Sciatic nerve (tissue), 2 donors: ENCODE results near the gene CDH26. TPM values are rescaled to one million over a fixed set of nuclear protein-coding genes. Genes with fewer than 3 reads are reported as not detected.
"Not testable (repeated sequence)": the region's sequence is repeated elsewhere in the genome, so short reads cannot be mapped to it uniquely, and the experiment has no call there.

ENCODE experiments used
- ATAC-seq: fragments of 200-7000 bp; cut with Tn5 transposase; one replicate; pipeline ENCODE4 v1.9.1; 2020; ENCODE audit warnings: mild to moderate bottlenecking, moderate library complexity
- DNase-seq: peaks from one replicate; pipeline ENCODE4 v3.0.0-alpha.2; 2020; ENCODE audit warnings: low spot score
- intact Hi-C: fragments of 100-400 bp; cut with DNase I; formaldehyde crosslinking; loops from one replicate; pipeline ENCODE4 v1.14.2; 2022
- total RNA-seq: library from RNA; stranded (reverse); fragmentation: NEBNext Ultra II Directional; extraction: Animal tissue kit (Norgen Biotek cat#: 25700); gene quantifications from one replicate; pipeline ENCODE4 v1.2.1, GENCODE V29; 2021
- donor health status: DM: no; HTN: no; CAD: no.
- donor health status: DM: no; HTN: no; CAD: no.

The CDH26 gene
- total RNA-seq, 1 donor from 2014 or later: 3.6 TPM

- intact Hi-C loops: no loop called here
- DNase-seq: no peak
- ATAC-seq: peak; percentile 34
Measured at GRCh38 chr20:59939879-59940128, 18.4 kb upstream of the CDH26 start.

GRCh38 chr20:59940129-59940955 lies 17.9 kb upstream of the CDH26 start, which contains the start of the genes FAM217B and PPP1R3D:
TSS of gene FAM217B (plus strand) at chr20:59940389. CDS start at chr20:59943944, 3,555 bp downstream.
TSS of gene PPP1R3D (minus strand) at chr20:59940305. CDS start at chr20:59939931, 374 bp downstream.
- intact Hi-C loops: no loop called here
- peak; percentile 99 for DNase-seq
- peak; percentile 96 for ATAC-seq

GRCh38 chr20:59940956-59941294 lies 17.3 kb upstream of the CDH26 start:
- no peak for ATAC-seq
- DNase-seq: no peak
- intact Hi-C loops: no loop called here

- intact Hi-C loops: no loop called here
- no peak for ATAC-seq
Measured at GRCh38 chr20:59942245-59942644, 16.0 kb upstream of the CDH26 start.

GRCh38 chr20:59944726-59945125 lies 13.5 kb upstream of the CDH26 start:
- intact Hi-C loops: no loop called here
- ATAC-seq (no peak), DNase-seq (no peak)

More at GRCh38 chr20:59942245-59942644, 16.0 kb upstream of the CDH26 start:
- DNase-seq: no peak

GRCh38 chr20:59945175-59945574 lies 13.0 kb upstream of the CDH26 start:
- intact Hi-C loops: no loop called here
- ATAC-seq: no peak
- no peak for DNase-seq

- intact Hi-C loops: no loop called here
- DNase-seq (no peak), ATAC-seq (no peak)
Measured at GRCh38 chr20:59945731-59946130, 12.5 kb upstream of the CDH26 start.

GRCh38 chr20:59947376-59947775 lies 10.8 kb upstream of the CDH26 start:
- intact Hi-C loops: no loop called here
- DNase-seq (no peak), ATAC-seq (no peak)

- intact Hi-C loops: no loop called here
Measured at GRCh38 chr20:59948212-59948611, 10.0 kb upstream of the CDH26 start.

GRCh38 chr20:59948828-59949720 lies 9.1 kb upstream of the CDH26 start:
- ATAC-seq: peak; percentile 69
- no peak for DNase-seq
- intact Hi-C loops: no loop called here

More at GRCh38 chr20:59948212-59948611, 10.0 kb upstream of the CDH26 start:
- ATAC-seq (no peak), DNase-seq (no peak)

- ATAC-seq (no peak), DNase-seq (no peak)
- intact Hi-C loops: no loop called here
Measured at GRCh38 chr20:59949911-59950310, 8.3 kb upstream of the CDH26 start.

GRCh38 chr20:59954718-59955117 lies 3.5 kb upstream of the CDH26 start:
- ATAC-seq (no peak), DNase-seq (no peak)
- intact Hi-C loops: no loop called here

GRCh38 chr20:59955131-59955796 lies 3.0 kb upstream of the CDH26 start:
- intact Hi-C loops: no loop called here
- DNase-seq (no peak), ATAC-seq (peak; percentile 34)

GRCh38 chr20:59957568-59957967 lies 655 bp upstream of the CDH26 start:
- DNase-seq, ATAC-seq, intact Hi-C loops: not testable (repeated sequence)

GRCh38 chr20:59958626-59959025 lies 403 bp downstream of the CDH26 start:
- ATAC-seq (no peak), DNase-seq (no peak)
- intact Hi-C loops: no loop called here

- intact Hi-C loops: no loop called here
- no peak for DNase-seq
- ATAC-seq: no peak
Measured at GRCh38 chr20:59961423-59961822, 3.2 kb downstream of the CDH26 start.

- intact Hi-C loops: no loop called here
Measured at GRCh38 chr20:59962155-59962554, 3.9 kb downstream of the CDH26 start.

GRCh38 chr20:59966428-59966827 lies 8.2 kb downstream of the CDH26 start:
- DNase-seq (no peak), ATAC-seq (no peak)
- intact Hi-C loops: no loop called here

More at GRCh38 chr20:59962155-59962554, 3.9 kb downstream of the CDH26 start:
- ATAC-seq (no peak), DNase-seq (no peak)

- intact Hi-C loops: no loop called here
- no peak for ATAC-seq
- DNase-seq: no peak
Measured at GRCh38 chr20:59971428-59971827, 13.2 kb downstream of the CDH26 start.
